ENCODE data around the gene CDH4.

CDH4 gene

GRCh38 chr20:61519488-61519887, 267.4 kb downstream of the CDH4 start:
- DNase-seq (ENCODE audit: low spot score), result no peak

- no peak for DNase-seq (ENCODE audit: low spot score)
Observed at GRCh38 chr20:61520076-61520892, 268.2 kb downstream of the CDH4 start.

- no peak for DNase-seq (ENCODE audit: low spot score)
Observed at GRCh38 chr20:61520893-61521460, 268.9 kb downstream of the CDH4 start.

- DNase-seq (ENCODE audit: low spot score), result no peak
Observed at GRCh38 chr20:61521687-61522420, 269.8 kb downstream of the CDH4 start.

GRCh38 chr20:61522498-61523090, 270.5 kb downstream of the CDH4 start:
- DNase-seq (ENCODE audit: low spot score), result no peak

- DNase-seq (ENCODE audit: low spot score), result no peak
Observed at GRCh38 chr20:61523145-61523544, 271.1 kb downstream of the CDH4 start.

GRCh38 chr20:61524951-61525666, 273.0 kb downstream of the CDH4 start:
- DNase-seq (ENCODE audit: low spot score), result no peak

- no peak for DNase-seq (ENCODE audit: low spot score)
Observed at GRCh38 chr20:61525781-61526431, 273.8 kb downstream of the CDH4 start.

- no peak for DNase-seq (ENCODE audit: low spot score)
Observed at GRCh38 chr20:61526907-61527306, 274.8 kb downstream of the CDH4 start.

GRCh38 chr20:61527626-61528025, 275.6 kb downstream of the CDH4 start:
- DNase-seq (ENCODE audit: low spot score), result no peak

- no peak for DNase-seq (ENCODE audit: low spot score)
Observed at GRCh38 chr20:61528591-61528990, 276.5 kb downstream of the CDH4 start.

- DNase-seq (ENCODE audit: low spot score), result no peak
Observed at GRCh38 chr20:61529354-61529753, 277.3 kb downstream of the CDH4 start.

GRCh38 chr20:61531553-61532345, 279.7 kb downstream of the CDH4 start:
- no peak for DNase-seq (ENCODE audit: low spot score)

- DNase-seq (ENCODE audit: low spot score), result no peak
Observed at GRCh38 chr20:61532736-61533135, 280.7 kb downstream of the CDH4 start.

- DNase-seq (ENCODE audit: low spot score), result no peak
Observed at GRCh38 chr20:61533231-61533631, 281.2 kb downstream of the CDH4 start.

- no peak for DNase-seq (ENCODE audit: low spot score)
Observed at GRCh38 chr20:61534346-61534745, 282.3 kb downstream of the CDH4 start.

- no peak for DNase-seq (ENCODE audit: low spot score)
Observed at GRCh38 chr20:61535091-61535490, 283.0 kb downstream of the CDH4 start.

- no peak for DNase-seq (ENCODE audit: low spot score)
Observed at GRCh38 chr20:61535536-61535935, 283.5 kb downstream of the CDH4 start.

- no peak for DNase-seq (ENCODE audit: low spot score)
Observed at GRCh38 chr20:61535956-61536355, 283.9 kb downstream of the CDH4 start.

- no peak for DNase-seq (ENCODE audit: low spot score)
Observed at GRCh38 chr20:61536671-61537070, 284.6 kb downstream of the CDH4 start.

Data from left forelimb (tissue), 1 donor.